Kidney epithelial cell (primary cell): ENCODE data around the gene SMARCA4. TPM values are rescaled to one million over a fixed set of nuclear protein-coding genes. Genes with fewer than 3 reads are reported as not detected.

Source experiments
- DNase-seq: peaks from one replicate; pipeline ENCODE4 v3.0.0-alpha.2; 2010; ENCODE audit warnings: low read depth
- H3K27me3 ChIP-seq: 2 replicates; pipeline ENCODE4 v1.6.0; 2011; ENCODE audit warnings: low read length; ENCODE audit not compliant: control insufficient read depth, insufficient read depth
- H3K36me3 ChIP-seq: 2 replicates; pipeline ENCODE4 v1.5.1; 2011; ENCODE audit warnings: low read length; ENCODE audit not compliant: control insufficient read depth, insufficient read depth
- H3K4me3 ChIP-seq: 2 replicates; pipeline ENCODE4 v1.5.1; 2011; ENCODE audit warnings: low read depth, mild to moderate bottlenecking, control low read depth, low read length
- total RNA-seq: library from RNA; depleted of rRNA; stranded (reverse); fragments of >200 nt; gene quantifications from 2 replicates; pipeline ENCODE4 v1.2.3, GENCODE V29; 2015
- TF ChIP-seq, protein P1 (sequence below): IDR thresholded peaks from 2 replicates; pipeline ENCODE4 v1.5.1; 2011; ENCODE audit warnings: mild to moderate bottlenecking, moderate library complexity, low read length, control low read depth, inconsistent platforms; ENCODE audit not compliant: insufficient read depth, poor library complexity, severe bottlenecking

Gene SMARCA4
- total RNA-seq, 1 donor from 2014 or later: 124 TPM

DNA sequence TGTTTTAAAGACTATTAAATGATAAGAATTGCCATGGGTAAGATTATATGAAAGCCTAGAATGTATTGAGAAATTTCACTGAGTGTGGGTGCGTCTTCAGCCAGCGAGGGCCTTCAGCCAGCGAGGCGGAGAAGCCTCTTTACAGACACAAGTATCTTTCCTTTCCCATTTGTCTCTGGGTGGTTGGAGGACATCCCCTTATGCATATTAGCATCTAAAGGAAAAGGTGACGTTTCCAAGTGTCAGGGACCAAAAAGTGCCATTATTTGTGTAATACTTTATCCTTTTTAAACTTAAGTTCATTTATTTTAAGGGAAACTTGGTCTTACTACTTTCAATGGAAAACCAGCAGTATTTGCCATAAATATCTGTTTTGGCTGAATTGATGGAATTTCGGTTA, 22.2 kb downstream of the SMARCA4 start:
- Histone ChIP-seq H3K4me3 (no peak overlapping the region), H3K27me3 (no peaks in the 10 kb centered on the region), H3K36me3 (peaks cover 2% of the 10 kb centered on the region)
- TF ChIP-seq, protein P1, sequence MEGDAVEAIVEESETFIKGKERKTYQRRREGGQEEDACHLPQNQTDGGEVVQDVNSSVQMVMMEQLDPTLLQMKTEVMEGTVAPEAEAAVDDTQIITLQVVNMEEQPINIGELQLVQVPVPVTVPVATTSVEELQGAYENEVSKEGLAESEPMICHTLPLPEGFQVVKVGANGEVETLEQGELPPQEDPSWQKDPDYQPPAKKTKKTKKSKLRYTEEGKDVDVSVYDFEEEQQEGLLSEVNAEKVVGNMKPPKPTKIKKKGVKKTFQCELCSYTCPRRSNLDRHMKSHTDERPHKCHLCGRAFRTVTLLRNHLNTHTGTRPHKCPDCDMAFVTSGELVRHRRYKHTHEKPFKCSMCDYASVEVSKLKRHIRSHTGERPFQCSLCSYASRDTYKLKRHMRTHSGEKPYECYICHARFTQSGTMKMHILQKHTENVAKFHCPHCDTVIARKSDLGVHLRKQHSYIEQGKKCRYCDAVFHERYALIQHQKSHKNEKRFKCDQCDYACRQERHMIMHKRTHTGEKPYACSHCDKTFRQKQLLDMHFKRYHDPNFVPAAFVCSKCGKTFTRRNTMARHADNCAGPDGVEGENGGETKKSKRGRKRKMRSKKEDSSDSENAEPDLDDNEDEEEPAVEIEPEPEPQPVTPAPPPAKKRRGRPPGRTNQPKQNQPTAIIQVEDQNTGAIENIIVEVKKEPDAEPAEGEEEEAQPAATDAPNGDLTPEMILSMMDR: no peak
- DNase-seq: no peak

DNA sequence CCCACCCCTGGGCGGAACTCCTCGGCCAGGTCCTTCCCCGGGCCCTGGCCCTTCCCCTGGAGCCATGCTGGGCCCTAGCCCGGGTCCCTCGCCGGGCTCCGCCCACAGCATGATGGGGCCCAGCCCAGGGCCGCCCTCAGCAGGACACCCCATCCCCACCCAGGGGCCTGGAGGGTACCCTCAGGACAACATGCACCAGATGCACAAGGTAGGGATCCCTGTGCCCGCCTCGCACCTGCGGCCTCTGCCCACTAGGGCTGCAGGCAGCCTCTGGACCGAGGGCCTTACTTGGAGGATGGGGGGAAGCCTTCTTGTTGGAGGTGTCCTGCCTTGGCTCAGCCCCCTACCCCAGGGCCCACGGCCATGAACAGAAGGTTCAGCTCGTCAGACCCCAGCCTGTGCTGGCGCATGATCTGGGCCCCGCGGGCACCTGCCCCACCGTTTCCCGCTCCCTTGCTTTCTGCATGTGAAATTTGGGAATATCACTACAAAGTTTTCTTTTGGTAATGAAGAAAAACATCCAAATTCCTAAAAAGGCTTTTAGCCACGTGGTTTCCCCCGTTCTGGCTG, 23.4 kb downstream of the SMARCA4 start:
- no peaks in the 10 kb centered on the region for H3K27me3 ChIP-seq
- TF ChIP-seq, protein P1: no peak
- H3K4me3 ChIP-seq: no peak overlapping the region
- DNase-seq: no peak
- H3K36me3 ChIP-seq: peaks cover 2% of the 10 kb centered on the region

DNA sequence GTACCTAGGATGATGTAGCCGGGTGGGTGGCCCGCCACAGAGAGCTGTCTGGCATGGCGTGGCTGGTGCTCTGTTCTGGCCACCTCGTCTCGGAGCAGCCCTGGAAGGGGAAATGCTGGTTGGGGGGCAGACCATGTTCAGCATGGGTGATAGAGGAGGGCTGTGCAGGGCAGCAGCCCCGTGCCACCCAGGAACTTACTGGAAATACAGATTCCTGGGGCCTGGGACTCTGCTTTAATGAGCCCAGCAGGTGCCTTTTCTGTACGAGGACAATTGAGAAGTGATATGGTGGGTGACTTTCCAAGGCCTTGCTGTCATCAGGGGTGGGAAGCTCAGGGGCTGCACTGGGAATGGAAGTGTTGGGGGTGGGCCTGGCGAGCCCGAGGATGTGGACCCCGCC, 24.7 kb downstream of the SMARCA4 start:
- DNase-seq: no peak
- Histone ChIP-seq H3K27me3 (no peaks in the 10 kb centered on the region), H3K36me3 (peaks cover 3% of the 10 kb centered on the region), H3K4me3 (no peak overlapping the region)
- TF ChIP-seq, protein P1: no peak

DNA sequence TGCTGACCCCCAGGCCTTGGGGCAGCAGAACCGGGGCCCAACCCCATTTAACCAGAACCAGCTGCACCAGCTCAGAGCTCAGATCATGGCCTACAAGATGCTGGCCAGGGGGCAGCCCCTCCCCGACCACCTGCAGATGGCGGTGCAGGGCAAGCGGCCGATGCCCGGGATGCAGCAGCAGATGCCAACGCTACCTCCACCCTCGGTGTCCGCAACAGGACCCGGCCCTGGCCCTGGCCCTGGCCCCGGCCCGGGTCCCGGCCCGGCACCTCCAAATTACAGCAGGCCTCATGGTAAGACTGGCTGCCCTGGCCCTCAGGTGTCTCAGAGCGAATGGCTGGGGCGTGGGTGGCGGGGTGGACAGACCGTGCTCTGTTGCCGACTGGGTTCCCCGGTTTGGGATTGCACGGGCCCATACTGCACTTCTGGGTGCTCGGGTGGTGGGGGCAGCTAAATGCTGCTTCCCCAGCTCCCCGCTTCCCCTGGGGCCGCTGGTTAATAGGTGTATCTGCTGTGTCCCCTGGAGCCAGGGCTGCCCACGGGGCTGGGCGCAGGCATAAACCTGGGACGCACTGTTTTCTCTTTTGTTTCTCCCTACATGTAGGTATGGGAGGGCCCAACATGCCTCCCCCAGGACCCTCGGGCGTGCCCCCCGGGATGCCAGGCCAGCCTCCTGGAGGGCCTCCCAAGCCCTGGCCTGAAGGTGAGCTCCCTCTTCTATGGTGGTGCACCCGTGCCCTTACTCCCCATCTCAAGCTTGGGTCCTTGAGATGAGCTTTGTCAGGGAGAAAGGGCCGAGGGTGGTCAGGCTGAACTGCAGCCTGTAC, 25.7 kb downstream of the SMARCA4 start:
- Histone ChIP-seq H3K27me3 (no peaks in the 10 kb centered on the region), H3K36me3 (peaks cover 3% of the 10 kb centered on the region), H3K4me3 (no peak overlapping the region)
- DNase-seq: no peak
- TF ChIP-seq, protein P1: no peak

DNA sequence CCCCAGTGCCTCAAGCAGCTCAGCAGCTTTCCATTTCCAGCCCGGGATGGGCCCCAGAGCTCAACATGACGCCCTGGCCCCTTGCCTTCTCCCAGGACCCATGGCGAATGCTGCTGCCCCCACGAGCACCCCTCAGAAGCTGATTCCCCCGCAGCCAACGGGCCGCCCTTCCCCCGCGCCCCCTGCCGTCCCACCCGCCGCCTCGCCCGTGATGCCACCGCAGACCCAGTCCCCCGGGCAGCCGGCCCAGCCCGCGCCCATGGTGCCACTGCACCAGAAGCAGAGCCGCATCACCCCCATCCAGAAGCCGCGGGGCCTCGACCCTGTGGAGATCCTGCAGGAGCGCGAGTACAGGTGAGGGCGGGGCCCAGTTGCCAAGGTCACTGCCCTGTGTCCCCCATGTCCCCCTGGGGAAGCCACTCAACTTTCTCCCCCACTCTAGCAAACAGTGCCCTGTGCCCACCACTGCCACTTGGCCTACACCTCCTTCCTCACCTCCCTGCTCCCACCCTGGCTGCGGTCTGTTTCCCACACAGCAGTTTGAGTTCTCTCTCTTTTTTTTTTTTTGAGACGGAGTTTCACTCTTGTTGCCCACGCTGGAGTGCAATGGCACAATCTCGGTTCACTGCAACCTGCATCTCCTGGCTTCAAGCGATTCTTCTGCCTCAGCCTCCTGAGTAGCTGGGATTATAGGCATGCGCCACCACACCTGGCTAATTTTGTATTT, 26.9 kb downstream of the SMARCA4 start:
- no peak for DNase-seq
- H3K4me3 ChIP-seq: no peak overlapping the region
- H3K27me3 ChIP-seq: no peaks in the 10 kb centered on the region
- TF ChIP-seq, protein P1: no peak
- H3K36me3 ChIP-seq: peaks cover 3% of the 10 kb centered on the region
